Neural cell (in vitro differentiated cells): ENCODE results near the gene COL4A1. TPM values are rescaled to one million over a fixed set of nuclear protein-coding genes. Genes with fewer than 3 reads are reported as not detected.

ENCODE experiments used
- H2AFZ ChIP-seq: fragments of 200-600, 300-800 bp; sonication (generic), shearing (Covaris generic); 2 replicates; pipeline ENCODE4 v1.6.0; 2014; ENCODE audit warnings: low read depth, mild to moderate bottlenecking, antibody characterized with exemption, low read length, moderate library complexity
- H3F3A ChIP-seq: fragments of 200-600 bp; shearing (Covaris generic); 2 replicates; pipeline ENCODE4 v1.6.1; 2016; ENCODE audit warnings: mild to moderate bottlenecking, moderate library complexity, mixed read lengths, antibody characterized with exemption, low read length; ENCODE audit not compliant: insufficient read depth, poor library complexity, severe bottlenecking
- H3K27ac ChIP-seq: fragments of 200-600, 300-800 bp; sonication (generic), shearing (Covaris generic); 2 replicates; pipeline ENCODE4 v1.5.1; 2014; ENCODE audit warnings: mild to moderate bottlenecking, low read length, moderate library complexity
- H3K27me3 ChIP-seq: fragments of 300-800, 200-600 bp; sonication (generic), shearing (Covaris generic); 2 replicates; pipeline ENCODE4 v1.6.0; 2014; ENCODE audit warnings: mild to moderate bottlenecking, low read depth, low read length, moderate library complexity; ENCODE audit not compliant: insufficient read depth
- H3K36me3 ChIP-seq: fragments of 300-800, 200-600 bp; sonication (generic), shearing (Covaris generic); 2 replicates; pipeline ENCODE4 v1.5.1; 2014; ENCODE audit warnings: mild to moderate bottlenecking, antibody characterized with exemption, low read length, moderate library complexity; ENCODE audit not compliant: insufficient read depth
- H3K4me2 ChIP-seq: fragments of 300-800, 200-600 bp; sonication (generic), shearing (Covaris generic); 2 replicates; pipeline ENCODE4 v1.6.0; 2014; ENCODE audit warnings: mild to moderate bottlenecking, low read length
- H3K4me3 ChIP-seq: fragments of 300-800, 200-600 bp; sonication (generic), shearing (Covaris generic); 2 replicates; pipeline ENCODE4 v1.5.1; 2014; ENCODE audit warnings: mild to moderate bottlenecking, low read length, moderate library complexity
- H3K79me2 ChIP-seq: fragments of 200-600 bp; shearing (Covaris generic); replicated peaks from 2 replicates; pipeline ENCODE4 v1.6.0; 2014; ENCODE audit warnings: mild to moderate bottlenecking, low read length, moderate library complexity; ENCODE audit not compliant: insufficient read depth
- H3K9ac ChIP-seq: fragments of 300-800, 200-600 bp; sonication (generic), shearing (Covaris generic); 2 replicates; pipeline ENCODE4 v1.6.1; 2016; ENCODE audit warnings: mild to moderate bottlenecking, low read length, mixed read lengths
- H3K9me2 ChIP-seq: fragments of 200-600 bp; shearing (Covaris generic); 2 replicates; pipeline ENCODE4 v1.6.1; 2016; ENCODE audit warnings: mild to moderate bottlenecking, low read length, mixed read lengths; ENCODE audit not compliant: insufficient read depth
- H3K9me3 ChIP-seq: fragments of 200-600, 300-800 bp; sonication (generic), shearing (Covaris generic); 2 replicates; pipeline ENCODE4 v1.6.1; 2016; ENCODE audit warnings: mild to moderate bottlenecking, mixed run types, low read length, moderate library complexity, mixed read lengths
- H4K20me1 ChIP-seq: fragments of 200-600 bp; shearing (Covaris generic); 2 replicates; pipeline ENCODE4 v1.6.1; 2016; ENCODE audit warnings: mild to moderate bottlenecking, mixed run types; ENCODE audit not compliant: insufficient read depth
- CTCF ChIP-seq: fragments of 450-650 bp; IDR thresholded peaks from 2 replicates; pipeline ENCODE4 v1.5.1; 2014; ENCODE audit warnings: antibody characterized with exemption, mild to moderate bottlenecking, moderate library complexity; ENCODE audit not compliant: poor library complexity, severe bottlenecking
- EP300 ChIP-seq: fragments of 450-650 bp; conservative IDR thresholded peaks from 2 replicates; pipeline ENCODE4 v1.6.1; 2014; ENCODE audit warnings: antibody characterized with exemption, mild to moderate bottlenecking, moderate library complexity; ENCODE audit not compliant: poor library complexity, severe bottlenecking
- EZH2 ChIP-seq: fragments of 200-600, 300-800 bp; shearing (Covaris generic), sonication (generic); IDR thresholded peaks from 2 replicates; pipeline ENCODE4 v1.6.1; 2014; ENCODE audit warnings: antibody characterized with exemption, low read length, borderline replicate concordance, mild to moderate bottlenecking; ENCODE audit not compliant: insufficient read depth, poor library complexity, severe bottlenecking
- MXI1 ChIP-seq: fragments of 450-650 bp; conservative IDR thresholded peaks from 2 replicates; pipeline ENCODE4 v1.6.1; 2014; ENCODE audit warnings: antibody characterized with exemption, mild to moderate bottlenecking; ENCODE audit not compliant: poor library complexity, severe bottlenecking
- POLR2AphosphoS5 ChIP-seq: IDR thresholded peaks from 2 replicates; pipeline ENCODE4 v1.6.1; 2012
- RAD21 ChIP-seq: fragments of 450-650 bp; conservative IDR thresholded peaks from 2 replicates; pipeline ENCODE4 v1.6.1; 2014; ENCODE audit warnings: antibody characterized with exemption, mild to moderate bottlenecking, moderate library complexity
- REST ChIP-seq: IDR thresholded peaks from 2 replicates; pipeline ENCODE4 v1.6.1; 2012; ENCODE audit warnings: borderline replicate concordance
- SMC3 ChIP-seq: fragments of 450-650 bp; conservative IDR thresholded peaks from 2 replicates; pipeline ENCODE4 v1.6.1; 2014; ENCODE audit warnings: antibody characterized with exemption, mild to moderate bottlenecking, moderate library complexity; ENCODE audit not compliant: poor library complexity
- TAF1 ChIP-seq: IDR thresholded peaks from 2 replicates; pipeline ENCODE4 v1.6.1; 2012; ENCODE audit warnings: low read depth
- polyA minus RNA-seq: library from RNA; depleted of rRNA, polyadenylated mRNA; stranded (reverse); fragments of >200 nt; gene quantifications from 2 replicates; pipeline ENCODE4 v1.2.3, GENCODE V29; 2014
- polyA plus RNA-seq: library from polyadenylated mRNA; depleted of rRNA; stranded (reverse); fragments of >200 nt; gene quantifications from 2 replicates; pipeline ENCODE4 v1.2.3, GENCODE V29; 2014

Gene COL4A1
- polyA plus RNA-seq: 13.1 and 13.2 TPM in 2 replicates
- 13.4 and 16.2 TPM in 2 replicates for polyA minus RNA-seq

- Histone ChIP-seq H3K9ac (peak within 1 kb of the TSS; percentile 78), H2AFZ (peak within 1 kb of the TSS; percentile 40), H3K9me3 (no peaks in the 10 kb centered on the region), H3K79me2 (no peaks in the 10 kb centered on the region), H3F3A (no peaks in the 10 kb centered on the region), H3K9me2 (no peaks in the 10 kb centered on the region), H3K4me2 (peak within 1 kb of the TSS; percentile 72), H4K20me1 (no peaks in the 10 kb centered on the region), H3K27me3 (peaks cover 10% of the 10 kb centered on the region), H3K36me3 (no peaks in the 10 kb centered on the region), H3K27ac (peak within 1 kb of the TSS; percentile 26), H3K4me3 (peak within 1 kb of the TSS; percentile 91)
- TF ChIP-seq CTCF (peak; percentile 12), TAF1 (peak; percentile 39), MXI1 (peak; percentile 35), EP300 (no peak), REST (no peak), RAD21 (peak; percentile 9), SMC3 (no peak), POLR2AphosphoS5 (no peak), EZH2 (no peak)
These were observed at the start of gene COL4A1, which contains the start of gene COL4A2 for GRCh38 chr13:110306960-110307766. TSS of gene COL4A1 (minus strand) at chr13:110307157. CDS start at chr13:110307027, 130 bp downstream. TSS of gene COL4A2 (plus strand) at chr13:110307284. CDS start at chr13:110307904, 620 bp downstream.

- no peaks in the 10 kb centered on the region for H3K27me3 ChIP-seq
- no peak overlapping the region for H2AFZ ChIP-seq
- no peak overlapping the region for H3K27ac ChIP-seq
- TF ChIP-seq REST (no peak), TAF1 (no peak), CTCF (no peak), SMC3 (no peak), POLR2AphosphoS5 (no peak), MXI1 (no peak), RAD21 (no peak)
- H3K36me3 ChIP-seq: no peaks in the 10 kb centered on the region
- no peaks in the 10 kb centered on the region for H3K9me3 ChIP-seq
- no peaks in the 10 kb centered on the region for H4K20me1 ChIP-seq
- no peak overlapping the region for H3K4me2 ChIP-seq
- no peaks in the 10 kb centered on the region for H3K9me2 ChIP-seq
- no peak overlapping the region for H3K4me3 ChIP-seq
- no peak overlapping the region for H3K9ac ChIP-seq
- H3K79me2 ChIP-seq: no peaks in the 10 kb centered on the region
- H3F3A ChIP-seq: no peaks in the 10 kb centered on the region
These were observed 49.4 kb upstream of the COL4A1 start for GRCh38 chr13:110356362-110356761.
